ENCODE data around the gene VCPKMT.

The VCPKMT gene

GRCh38 chr14:50094056-50094755 lies 22.2 kb downstream of the VCPKMT start:
- H3K4me3 ChIP-seq (ENCODE audit: low read length), result no peak overlapping the region
- no peaks in the 10 kb centered on the region for H3K79me2 ChIP-seq (ENCODE audit: low read length)
- peaks cover 6% of the 10 kb centered on the region for H3K36me3 ChIP-seq (replicated peaks; ENCODE audit: low read depth, low read length)
- no peak overlapping the region for H3K27ac ChIP-seq (ENCODE audit: low read length)
- H4K20me1 ChIP-seq (ENCODE audit: insufficient read depth, low read length), result no peaks in the 10 kb centered on the region
- H3K4me2 ChIP-seq (ENCODE audit: low read length), result no peak overlapping the region
- H3K9me3 ChIP-seq (ENCODE audit: insufficient read depth, low read length), result no peaks in the 10 kb centered on the region
- H3K9ac ChIP-seq (ENCODE audit: low read length), result no peak overlapping the region
- peaks cover 14% of the 10 kb centered on the region for H3K4me1 ChIP-seq (ENCODE audit: low read length)
- H2AFZ ChIP-seq (ENCODE audit: low read depth, low read length), result no peak overlapping the region
- no peaks in the 10 kb centered on the region for H3K27me3 ChIP-seq (ENCODE audit: low read depth, low read length)
- TF ChIP-seq CTCF (IDR thresholded peaks at IDR 0.05; ENCODE audit: low read depth, low read length), result no peak
- TF ChIP-seq EZH2phosphoT487 (IDR thresholded peaks at IDR 0.05; ENCODE audit: low read depth), result no peak

GRCh38 chr14:50093496-50093895 lies 22.9 kb downstream of the VCPKMT start:
- H3K79me2 ChIP-seq (ENCODE audit: low read length), result no peaks in the 10 kb centered on the region
- H3K27me3 ChIP-seq (ENCODE audit: low read depth, low read length), result no peaks in the 10 kb centered on the region
- peaks cover 8% of the 10 kb centered on the region for H3K36me3 ChIP-seq (replicated peaks; ENCODE audit: low read depth, low read length)
- TF ChIP-seq CTCF (IDR thresholded peaks at IDR 0.05; ENCODE audit: low read depth, low read length), result no peak
- no peak for TF ChIP-seq EZH2phosphoT487 (IDR thresholded peaks at IDR 0.05; ENCODE audit: low read depth)
- peaks cover 17% of the 10 kb centered on the region for H3K4me1 ChIP-seq (ENCODE audit: low read length)
- no peaks in the 10 kb centered on the region for H4K20me1 ChIP-seq (ENCODE audit: insufficient read depth, low read length)
- H2AFZ ChIP-seq (ENCODE audit: low read depth, low read length), result no peak overlapping the region
- no peak overlapping the region for H3K4me3 ChIP-seq (ENCODE audit: low read length)
- no peak overlapping the region for H3K4me2 ChIP-seq (ENCODE audit: low read length)
- no peak overlapping the region for H3K27ac ChIP-seq (ENCODE audit: low read length)
- no peak overlapping the region for H3K9ac ChIP-seq (ENCODE audit: low read length)
- H3K9me3 ChIP-seq (ENCODE audit: insufficient read depth, low read length), result no peaks in the 10 kb centered on the region

- Histone ChIP-seq H3K9me3 (ENCODE audit: insufficient read depth, low read length) (no peaks in the 10 kb centered on the region), H3K4me1 (ENCODE audit: low read length) (peaks cover 31% of the 10 kb centered on the region), H4K20me1 (ENCODE audit: insufficient read depth, low read length) (no peaks in the 10 kb centered on the region), H3K4me3 (ENCODE audit: low read length) (no peak overlapping the region), H3K36me3 (replicated peaks; ENCODE audit: low read depth, low read length) (peaks cover 13% of the 10 kb centered on the region), H3K27me3 (ENCODE audit: low read depth, low read length) (no peaks in the 10 kb centered on the region), H3K27ac (ENCODE audit: low read length) (no peak overlapping the region), H3K4me2 (ENCODE audit: low read length) (no peak overlapping the region), H2AFZ (ENCODE audit: low read depth, low read length) (no peak overlapping the region), H3K79me2 (ENCODE audit: low read length) (no peaks in the 10 kb centered on the region), H3K9ac (ENCODE audit: low read length) (no peak overlapping the region)
- TF ChIP-seq CTCF (IDR thresholded peaks at IDR 0.05; ENCODE audit: low read depth, low read length) (no peak), EZH2phosphoT487 (IDR thresholded peaks at IDR 0.05; ENCODE audit: low read depth) (no peak)
These were observed 24.3 kb downstream of the VCPKMT start for GRCh38 chr14:50092006-50092555.

- no peak overlapping the region for H3K4me2 ChIP-seq (ENCODE audit: low read length)
These were observed 25.0 kb downstream of the VCPKMT start for GRCh38 chr14:50091240-50091913.

More at GRCh38 chr14:50091240-50091913, 25.0 kb downstream of the VCPKMT start:
- H3K9ac ChIP-seq (ENCODE audit: low read length), result no peak overlapping the region
- H3K4me3 ChIP-seq (ENCODE audit: low read length), result no peak overlapping the region
- TF ChIP-seq CTCF (IDR thresholded peaks at IDR 0.05; ENCODE audit: low read depth, low read length) (no peak), EZH2phosphoT487 (IDR thresholded peaks at IDR 0.05; ENCODE audit: low read depth) (no peak)
- H3K79me2 ChIP-seq (ENCODE audit: low read length), result no peaks in the 10 kb centered on the region
- no peaks in the 10 kb centered on the region for H3K27me3 ChIP-seq (ENCODE audit: low read depth, low read length)
- peaks cover 13% of the 10 kb centered on the region for H3K36me3 ChIP-seq (replicated peaks; ENCODE audit: low read depth, low read length)
- H2AFZ ChIP-seq (ENCODE audit: low read depth, low read length), result no peak overlapping the region
- H3K27ac ChIP-seq (ENCODE audit: low read length), result no peak overlapping the region
- no peaks in the 10 kb centered on the region for H4K20me1 ChIP-seq (ENCODE audit: insufficient read depth, low read length)
- no peaks in the 10 kb centered on the region for H3K9me3 ChIP-seq (ENCODE audit: insufficient read depth, low read length)
- peaks cover 36% of the 10 kb centered on the region for H3K4me1 ChIP-seq (ENCODE audit: low read length)

Measured in OCI-LY3 (cell line).